Fibroblast of lung (primary cell): ENCODE data around the gene VRK2.

Experiments
- CTCF ChIP-seq, 2 donors: IDR thresholded peaks in 1 of 2; conservative IDR thresholded peaks in 1 of 2; 1 replicate in 1 of 2; 2 replicates in 1 of 2; pipeline ENCODE4 v1.5.1; 2011 to 2012; ENCODE audit warnings: low read length in 2 of 2, control low read depth in 1 of 2, inconsistent platforms in 1 of 2, low read depth in 1 of 2, mild to moderate bottlenecking in 1 of 2
- EZH2 ChIP-seq: IDR thresholded peaks from 2 replicates; pipeline ENCODE4 v1.5.1; 2012; ENCODE audit warnings: low read length, control low read depth, mild to moderate bottlenecking; ENCODE audit errors: missing control alignments

DNA sequence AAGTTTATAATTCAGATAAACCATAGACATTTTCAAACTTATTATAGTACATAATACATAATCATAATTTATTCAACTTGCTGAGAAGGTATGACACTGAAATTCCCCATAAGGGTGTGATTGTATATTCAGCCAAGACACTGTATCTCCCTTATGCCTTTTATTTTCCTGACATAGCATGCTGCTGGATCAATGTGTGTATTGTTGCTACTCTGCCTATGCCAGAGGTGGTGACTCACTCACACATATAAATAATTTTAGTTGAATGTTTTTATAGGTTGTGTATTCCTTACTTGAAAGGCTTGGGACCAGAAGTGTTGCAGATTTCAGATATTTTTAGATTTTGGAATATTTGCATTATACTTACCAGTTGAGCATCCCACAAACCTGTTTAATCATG is 86.8 kb downstream of the VRK2 start:
- TF ChIP-seq CTCF (conservative IDR thresholded peaks at IDR 0.05 in 1 of 2, IDR thresholded peaks at IDR 0.05 in 1 of 2; ENCODE audit: low read depth in 1 of 2, low read length in 2 of 2) (no peak), EZH2 (no peak)
